Measurements from ENCODE around the gene PHYKPL. TPM values are rescaled to one million over a fixed set of nuclear protein-coding genes. Genes with fewer than 3 reads are reported as not detected.
A peak's percentile ranks its signal among the peaks of the same experiment; 100 is the strongest.

The PHYKPL gene
- total RNA-seq, 1 donor from 2014 or later: 20.5 TPM

DNA sequence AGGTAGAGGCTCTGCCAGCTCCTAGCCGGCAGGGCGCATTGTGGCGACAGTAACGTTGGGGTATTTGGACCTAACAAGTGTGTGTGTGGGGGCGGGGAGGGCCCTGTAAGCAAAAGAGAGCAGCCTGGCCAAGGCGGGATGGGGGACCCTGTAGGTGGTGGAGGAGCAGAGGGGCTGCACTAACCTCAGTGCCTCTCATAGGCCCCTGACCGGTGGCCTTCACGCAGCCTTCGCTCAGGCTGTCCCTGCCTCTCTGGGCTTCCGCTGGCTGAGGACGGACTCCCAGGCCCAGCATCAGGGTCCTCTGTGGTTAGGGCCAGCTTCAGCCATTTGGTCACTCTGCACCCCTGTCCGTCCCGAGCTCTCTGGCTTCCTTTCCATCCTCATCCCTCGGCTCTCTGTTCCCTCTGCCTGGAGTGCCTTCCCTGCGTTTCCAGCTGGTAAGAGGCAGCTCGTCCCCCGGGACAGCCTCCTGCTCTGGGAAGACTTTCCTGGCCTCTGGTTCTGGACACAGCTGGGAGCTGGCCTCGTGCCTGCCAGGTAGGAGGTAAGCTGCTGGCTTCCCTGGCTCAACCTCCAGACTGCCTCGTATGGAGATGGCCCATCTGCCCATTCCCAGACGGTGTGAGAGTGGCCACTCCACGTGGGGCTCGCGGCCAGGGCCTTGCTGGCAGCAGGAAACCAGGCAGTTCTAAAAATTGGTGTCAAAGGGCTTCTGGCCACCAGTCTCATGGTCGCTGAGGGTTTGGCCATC is 39.3 kb upstream of the PHYKPL start:
- Histone ChIP-seq H3K4me3 (no peak overlapping the region), H3K9ac (no peak overlapping the region), H3K27me3 (no peaks in the 10 kb centered on the region), H3K36me3 (no peaks in the 10 kb centered on the region), H3K79me2 (ENCODE audit: low read depth) (no peaks in the 10 kb centered on the region), H3K27ac (no peak overlapping the region), H3K4me1 (peaks cover 2% of the 10 kb centered on the region), H3K9me3 (ENCODE audit: low read depth) (no peaks in the 10 kb centered on the region), H4K20me1 (ENCODE audit: low read depth) (no peaks in the 10 kb centered on the region), H3K4me2 (no peak overlapping the region), H3F3A (ENCODE audit: low read depth) (no peaks in the 10 kb centered on the region), H2AFZ (replicated peaks) (no peak overlapping the region)
- Mint-ChIP-seq H3K4me3 (no peak overlapping the region), H3K9me3 (peaks cover 7% of the 10 kb centered on the region), H3K27ac (no peak overlapping the region), H3K4me1 (peaks cover 5% of the 10 kb centered on the region), H3K27me3 (ENCODE audit: insufficient read depth, low read depth) (peaks cover 6% of the 10 kb centered on the region), H3K36me3 (no peaks in the 10 kb centered on the region)
- no peak for DNase-seq (ENCODE audit: low spot score)
- TF ChIP-seq EZH2phosphoT487 (IDR thresholded peaks at IDR 0.05) (no peak), CTCF (IDR thresholded peaks at IDR 0.05) (no peak), EZH2 (IDR thresholded peaks at IDR 0.05) (no peak)

GRCh38 chr5:178271231-178271630 is 38.6 kb upstream of the PHYKPL start:
- H3K27me3 Mint-ChIP-seq (ENCODE audit: insufficient read depth, low read depth): peaks cover 9% of the 10 kb centered on the region
- Histone ChIP-seq H3K79me2 (ENCODE audit: low read depth) (no peaks in the 10 kb centered on the region), H3K9ac (no peak overlapping the region), H3K27me3 (no peaks in the 10 kb centered on the region), H2AFZ (replicated peaks) (no peak overlapping the region), H4K20me1 (ENCODE audit: low read depth) (no peaks in the 10 kb centered on the region), H3K27ac (no peak overlapping the region), H3K36me3 (no peaks in the 10 kb centered on the region), H3K4me1 (peaks cover 2% of the 10 kb centered on the region), H3K4me2 (no peak overlapping the region), H3F3A (ENCODE audit: low read depth) (no peaks in the 10 kb centered on the region), H3K9me3 (ENCODE audit: low read depth) (no peaks in the 10 kb centered on the region), H3K4me3 (no peak overlapping the region)
- no peaks in the 10 kb centered on the region for H3K36me3 Mint-ChIP-seq
- H3K9me3 Mint-ChIP-seq: peaks cover 7% of the 10 kb centered on the region
- no peak for DNase-seq (ENCODE audit: low spot score)
- no peak overlapping the region for H3K4me3 Mint-ChIP-seq
- H3K4me1 Mint-ChIP-seq: peaks cover 7% of the 10 kb centered on the region
- TF ChIP-seq EZH2phosphoT487 (IDR thresholded peaks at IDR 0.05) (no peak), CTCF (IDR thresholded peaks at IDR 0.05) (no peak), EZH2 (IDR thresholded peaks at IDR 0.05) (no peak)
- H3K27ac Mint-ChIP-seq: no peak overlapping the region

- H3K27ac ChIP-seq: no peak overlapping the region
- no peaks in the 10 kb centered on the region for H3K79me2 ChIP-seq (ENCODE audit: low read depth)
- Mint-ChIP-seq H3K27ac (no peak overlapping the region), H3K36me3 (no peaks in the 10 kb centered on the region), H3K27me3 (ENCODE audit: insufficient read depth, low read depth) (peaks cover 9% of the 10 kb centered on the region), H3K9me3 (no peaks in the 10 kb centered on the region), H3K4me3 (peak overlapping the region; percentile 2), H3K4me1 (peaks cover 8% of the 10 kb centered on the region)
- no peak overlapping the region for H3K4me2 ChIP-seq
- TF ChIP-seq CTCF (IDR thresholded peaks at IDR 0.05) (no peak), EZH2 (IDR thresholded peaks at IDR 0.05) (no peak), EZH2phosphoT487 (IDR thresholded peaks at IDR 0.05) (no peak)
- no peak overlapping the region for H3K9ac ChIP-seq
- no peaks in the 10 kb centered on the region for H3F3A ChIP-seq (ENCODE audit: low read depth)
- no peaks in the 10 kb centered on the region for H3K9me3 ChIP-seq (ENCODE audit: low read depth)
- no peaks in the 10 kb centered on the region for H3K27me3 ChIP-seq
- H3K4me3 ChIP-seq: no peak overlapping the region
- H3K36me3 ChIP-seq: no peaks in the 10 kb centered on the region
- no peak overlapping the region for H2AFZ ChIP-seq (replicated peaks)
- DNase-seq (ENCODE audit: low spot score): no peak
- H3K4me1 ChIP-seq: peaks cover 2% of the 10 kb centered on the region
- no peaks in the 10 kb centered on the region for H4K20me1 ChIP-seq (ENCODE audit: low read depth)
These were observed 36.9 kb upstream of the PHYKPL start for GRCh38 chr5:178269499-178269898.
